Fibroblast of lung (primary cell): ENCODE results near the gene FAM78B. TPM values are rescaled to one million over a fixed set of nuclear protein-coding genes. Genes with fewer than 3 reads are reported as not detected.

ENCODE experiments used
- DNase-seq, 2 donors: peaks; one replicate each; pipeline versions ENCODE4 v3.0.0 to v3.0.0-alpha.2; 2010; ENCODE audit warnings: low read depth in 2 of 2
- H2AFZ ChIP-seq: 2 replicates; pipeline ENCODE4 v1.5.1; 2012; ENCODE audit warnings: low read length, control low read depth, inconsistent platforms
- H3K27ac ChIP-seq: 2 replicates; pipeline ENCODE4 v1.5.1; 2011; ENCODE audit warnings: low read length, control low read depth; ENCODE audit not compliant: insufficient read depth
- H3K27me3 ChIP-seq: 2 replicates; pipeline ENCODE4 v1.5.1; 2011; ENCODE audit warnings: mild to moderate bottlenecking, low read length; ENCODE audit not compliant: control insufficient read depth, insufficient read depth
- H3K36me3 ChIP-seq: 2 replicates; pipeline ENCODE4 v1.5.1; 2011; ENCODE audit warnings: low read length; ENCODE audit not compliant: control insufficient read depth, insufficient read depth
- H3K4me1 ChIP-seq: 2 replicates; pipeline ENCODE4 v1.5.1; 2011; ENCODE audit warnings: low read length; ENCODE audit not compliant: control insufficient read depth, insufficient read depth; ENCODE audit errors: extremely low read depth
- H3K4me2 ChIP-seq: 2 replicates; pipeline ENCODE4 v1.5.1; 2011; ENCODE audit warnings: low read length, control low read depth; ENCODE audit not compliant: insufficient read depth; ENCODE audit errors: extremely low read depth
- H3K4me3 ChIP-seq, 4 experiments: fragments of 200-600 bp in 1 of 4; sonication (generic) in 1 of 4; replicated peaks in 1 of 4; 2 replicates each; pipeline ENCODE4 v1.5.1; 2011 to 2016; ENCODE audit warnings: low read length in 4 of 4, low read depth in 3 of 4, mild to moderate bottlenecking in 3 of 4, control low read depth in 2 of 4, inconsistent platforms in 1 of 4, mixed read lengths in 1 of 4; ENCODE audit not compliant: insufficient read depth in 1 of 4; ENCODE audit errors: control extremely low read depth in 1 of 4
- H3K79me2 ChIP-seq: 2 replicates; pipeline ENCODE4 v1.5.1; 2012; ENCODE audit warnings: mild to moderate bottlenecking, low read length, inconsistent platforms; ENCODE audit not compliant: control insufficient read depth, insufficient read depth
- H3K9ac ChIP-seq: 2 replicates; pipeline ENCODE4 v1.5.1; 2011; ENCODE audit warnings: mild to moderate bottlenecking, low read length, control low read depth; ENCODE audit not compliant: insufficient read depth
- H3K9me3 ChIP-seq: 2 replicates; pipeline ENCODE4 v1.5.1; 2012; ENCODE audit warnings: low read depth, low read length; ENCODE audit not compliant: control insufficient read depth, insufficient read depth
- H4K20me1 ChIP-seq: 2 replicates; pipeline ENCODE4 v1.5.1; 2011; ENCODE audit warnings: low read length; ENCODE audit not compliant: control insufficient read depth, insufficient read depth; ENCODE audit errors: extremely low read depth
- CTCF ChIP-seq, 2 donors: IDR thresholded peaks in 1 of 2; conservative IDR thresholded peaks in 1 of 2; 1 replicate in 1 of 2; 2 replicates in 1 of 2; pipeline ENCODE4 v1.5.1; 2011 to 2012; ENCODE audit warnings: low read length in 2 of 2, control low read depth in 1 of 2, inconsistent platforms in 1 of 2, low read depth in 1 of 2, mild to moderate bottlenecking in 1 of 2
- EZH2 ChIP-seq: IDR thresholded peaks from 2 replicates; pipeline ENCODE4 v1.5.1; 2012; ENCODE audit warnings: low read length, control low read depth, mild to moderate bottlenecking; ENCODE audit errors: missing control alignments
- polyA plus RNA-seq, 2 donors: library from polyadenylated mRNA; depleted of rRNA in 1 of 2; stranded (reverse) in 1 of 2; unstranded in 1 of 2; fragments of >200 nt; gene quantifications; 2 replicates each; pipeline ENCODE4 v1.2.1, GENCODE V29; 2011 to 2012; ENCODE audit warnings: missing spikeins in 1 of 2
- total RNA-seq: library from RNA; depleted of rRNA; stranded (reverse); fragments of >200 nt; gene quantifications from 2 replicates; pipeline ENCODE4 v1.2.1, GENCODE V29; 2014

FAM78B gene
- total and polyA plus RNA-seq, 2 donors (not counting 1 experiment from before 2014, with no cell fraction given) = 0.15 to 0.33 TPM

GRCh38 chr1:166082601-166083000 is 84.2 kb downstream of the FAM78B start:
- Histone ChIP-seq H3K79me2 (no peaks in the 10 kb centered on the region), H3K4me2 (no peak overlapping the region), H3K4me1 (no peaks in the 10 kb centered on the region), H3K9me3 (no peaks in the 10 kb centered on the region), H2AFZ (no peak overlapping the region), H4K20me1 (no peaks in the 10 kb centered on the region), H3K27me3 (no peaks in the 10 kb centered on the region), H3K4me3 (no peak overlapping the region), H3K9ac (no peak overlapping the region), H3K36me3 (no peaks in the 10 kb centered on the region), H3K27ac (no peak overlapping the region)
- no peak for TF ChIP-seq CTCF (conservative IDR thresholded peaks at IDR 0.05 in 1 of 2, IDR thresholded peaks at IDR 0.05 in 1 of 2; ENCODE audit: low read depth in 1 of 2, low read length in 2 of 2)
- no peak for TF ChIP-seq EZH2
- DNase-seq = no peak

GRCh38 chr1:166080967-166081870 is 85.6 kb downstream of the FAM78B start:
- Histone ChIP-seq H2AFZ (no peak overlapping the region), H3K36me3 (no peaks in the 10 kb centered on the region), H3K4me1 (no peaks in the 10 kb centered on the region), H3K4me3 (no peak overlapping the region), H3K9ac (no peak overlapping the region), H3K27me3 (no peaks in the 10 kb centered on the region), H3K27ac (no peak overlapping the region), H3K79me2 (no peaks in the 10 kb centered on the region), H3K4me2 (no peak overlapping the region), H4K20me1 (no peaks in the 10 kb centered on the region), H3K9me3 (no peaks in the 10 kb centered on the region)
- peak in 1 of 2 donors; percentile 78 for DNase-seq
- TF ChIP-seq EZH2 (no peak), CTCF (conservative IDR thresholded peaks at IDR 0.05 in 1 of 2, IDR thresholded peaks at IDR 0.05 in 1 of 2; ENCODE audit: low read depth in 1 of 2, low read length in 2 of 2) (no peak)

GRCh38 chr1:166080277-166080966 is 86.4 kb downstream of the FAM78B start:
- no peak overlapping the region for H2AFZ ChIP-seq
- no peaks in the 10 kb centered on the region for H3K4me1 ChIP-seq
- H3K9ac ChIP-seq = no peak overlapping the region
- H3K4me2 ChIP-seq = no peak overlapping the region
- H4K20me1 ChIP-seq = no peaks in the 10 kb centered on the region
- TF ChIP-seq EZH2 (no peak), CTCF (conservative IDR thresholded peaks at IDR 0.05 in 1 of 2, IDR thresholded peaks at IDR 0.05 in 1 of 2; ENCODE audit: low read depth in 1 of 2, low read length in 2 of 2) (no peak)
- no peak overlapping the region for H3K27ac ChIP-seq
- H3K27me3 ChIP-seq = no peaks in the 10 kb centered on the region
- no peaks in the 10 kb centered on the region for H3K79me2 ChIP-seq
- no peak overlapping the region for H3K4me3 ChIP-seq
- H3K36me3 ChIP-seq = no peaks in the 10 kb centered on the region
- H3K9me3 ChIP-seq = no peaks in the 10 kb centered on the region
- peak in 1 of 2 donors; percentile 58 for DNase-seq
